NOMO-1 (cell line): ENCODE measurements around the gene GABBR2.

ENCODE experiments used
- DNase-seq, 2 experiments: peaks; one replicate each; lab custom pipeline; 2025; ENCODE audit not compliant: unreplicated experiment in 2 of 2; lab: John Stamatoyannopoulos, UW

GABBR2 gene

DNA sequence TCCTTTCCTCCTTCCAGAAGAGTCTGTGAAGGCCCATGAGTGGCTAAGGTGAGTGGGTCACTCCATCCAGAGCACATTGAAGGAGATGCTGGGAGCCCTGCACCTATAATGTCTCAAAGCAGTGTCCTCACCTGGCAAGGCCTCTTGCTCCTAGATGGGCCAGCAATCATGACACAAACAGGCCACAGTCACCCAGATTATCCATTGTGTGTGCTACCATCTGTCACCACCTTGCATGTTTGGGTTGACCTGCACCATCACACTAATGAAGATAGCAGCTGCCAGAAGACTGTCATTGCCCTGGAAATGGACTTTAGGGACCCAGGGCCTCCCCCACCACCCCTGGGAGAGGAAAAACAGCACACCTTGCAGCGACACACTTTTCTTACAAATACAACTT is 69.6 kb downstream of the GABBR2 start:
- no peak for DNase-seq

GRCh38 chr9:98637381-98637780 is 71.4 kb downstream of the GABBR2 start:
- DNase-seq = no peak

- no peak for DNase-seq
Observed at GRCh38 chr9:98635374-98635773, 73.4 kb downstream of the GABBR2 start.

DNA sequence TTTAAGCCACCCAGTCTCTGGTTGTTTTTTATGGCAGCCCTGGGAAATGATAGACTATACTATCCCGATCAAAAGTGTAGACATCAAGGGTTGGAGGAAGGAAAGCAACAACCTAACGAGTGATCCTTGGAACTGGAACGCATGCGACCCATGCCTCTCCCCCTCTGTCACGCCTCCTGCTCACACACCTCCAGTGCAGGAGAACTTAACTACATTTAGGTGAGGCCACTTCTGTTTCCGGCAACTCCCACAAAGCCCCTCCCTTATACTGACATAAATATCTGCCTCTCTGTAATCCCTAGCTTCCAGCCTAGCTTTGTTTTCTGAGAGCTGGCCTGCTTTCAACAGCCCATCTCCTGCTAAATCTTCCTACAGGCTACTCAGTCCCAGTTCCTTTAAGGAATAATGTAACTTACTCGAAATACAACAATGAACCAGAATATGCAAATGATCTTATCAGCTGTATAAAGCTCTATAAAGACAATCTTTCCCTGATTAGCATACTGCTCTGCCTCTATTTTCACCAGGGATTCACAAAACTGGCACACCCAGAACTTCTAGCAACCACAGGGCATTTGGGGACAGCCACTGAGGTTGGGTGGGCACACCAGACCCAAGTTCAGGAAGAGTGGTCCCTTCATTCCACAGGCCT is 73.9 kb downstream of the GABBR2 start:
- DNase-seq = no peak

- DNase-seq = no peak
Observed at GRCh38 chr9:98632839-98633238, 75.9 kb downstream of the GABBR2 start.

DNA sequence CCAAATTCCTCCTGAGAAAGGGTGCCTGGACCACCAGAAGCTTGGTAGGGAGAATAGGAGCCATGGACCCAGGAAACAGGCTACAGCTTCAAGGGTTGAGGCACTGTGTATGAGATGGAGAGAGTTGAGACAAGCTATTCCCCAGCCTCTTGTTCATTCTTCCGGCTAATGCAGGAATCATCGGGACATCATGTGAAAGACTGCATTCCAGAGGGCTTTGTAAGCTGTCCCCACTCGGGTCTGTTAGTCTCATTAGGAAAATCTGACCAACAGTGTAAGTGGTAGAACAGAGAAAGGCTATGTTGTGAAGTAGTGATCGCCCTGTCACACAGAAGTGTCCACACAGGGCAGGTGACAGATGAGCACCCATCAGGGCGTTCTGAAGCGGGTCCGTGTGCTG is 81.4 kb downstream of the GABBR2 start:
- no peak for DNase-seq

DNA sequence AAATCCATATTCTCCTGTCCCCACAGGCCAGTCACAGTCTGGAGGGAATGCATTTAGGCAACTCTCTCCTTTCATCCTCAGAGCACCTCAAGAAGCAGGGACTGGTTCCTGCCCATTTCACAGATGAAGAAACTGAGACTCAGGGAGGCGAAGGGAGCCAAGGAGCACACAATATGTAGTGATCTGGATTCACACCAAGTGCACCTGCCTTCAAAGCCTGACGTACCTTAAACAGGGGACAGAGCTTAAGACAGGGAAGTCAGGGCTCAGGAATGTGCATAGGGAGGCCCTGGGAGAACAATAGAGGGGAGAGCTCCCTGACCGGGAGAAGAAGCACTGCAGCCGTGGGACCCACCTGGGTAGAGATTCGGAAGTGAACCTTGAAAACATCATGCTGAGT is 83.0 kb downstream of the GABBR2 start:
- DNase-seq = no peak

DNA sequence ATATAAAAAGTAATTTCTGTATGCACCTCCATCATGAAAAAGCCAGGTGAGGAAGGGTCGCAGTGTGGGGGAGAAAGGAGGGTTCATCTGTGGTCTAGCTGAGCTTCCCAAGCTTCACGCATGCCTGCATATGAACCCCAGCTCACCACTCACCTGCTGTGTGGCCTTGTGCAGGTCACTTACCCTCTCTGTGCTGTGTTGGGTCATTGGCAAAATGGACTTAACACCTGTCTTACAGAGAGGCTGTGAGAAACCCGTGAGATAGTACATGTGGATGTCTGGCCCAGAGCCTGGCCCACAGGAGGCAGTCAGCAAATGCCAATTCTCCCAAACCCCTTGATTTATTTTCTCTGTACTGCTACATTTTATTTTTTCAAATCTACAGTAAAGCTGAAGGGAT is 88.9 kb downstream of the GABBR2 start:
- DNase-seq = no peak

DNA sequence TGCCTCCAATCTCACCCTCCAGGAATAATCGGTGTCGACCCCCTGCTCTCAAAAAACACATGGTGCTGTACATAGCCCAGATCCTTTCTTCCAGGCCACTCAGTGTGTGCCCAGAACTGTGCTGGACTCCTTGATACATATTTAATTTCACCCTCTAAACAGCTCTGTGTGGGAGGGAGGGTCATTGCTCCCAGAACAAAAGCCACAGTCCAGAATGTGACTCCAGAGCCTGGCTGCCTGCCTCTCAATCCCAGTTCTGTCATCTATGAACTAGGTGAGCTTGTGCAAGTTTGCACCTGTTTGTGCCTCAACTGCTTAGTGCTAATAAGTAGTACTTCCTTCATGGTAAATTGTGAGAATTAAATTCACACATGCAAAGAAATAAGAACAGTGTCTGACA is 93.1 kb downstream of the GABBR2 start:
- DNase-seq = no peak

- DNase-seq = no peak
Observed at GRCh38 chr9:98614941-98615340, 93.8 kb downstream of the GABBR2 start.

- DNase-seq = no peak
Observed at GRCh38 chr9:98612061-98612752, 96.5 kb downstream of the GABBR2 start.

- no peak for DNase-seq
Observed at GRCh38 chr9:98611319-98611718, 97.4 kb downstream of the GABBR2 start.

DNA sequence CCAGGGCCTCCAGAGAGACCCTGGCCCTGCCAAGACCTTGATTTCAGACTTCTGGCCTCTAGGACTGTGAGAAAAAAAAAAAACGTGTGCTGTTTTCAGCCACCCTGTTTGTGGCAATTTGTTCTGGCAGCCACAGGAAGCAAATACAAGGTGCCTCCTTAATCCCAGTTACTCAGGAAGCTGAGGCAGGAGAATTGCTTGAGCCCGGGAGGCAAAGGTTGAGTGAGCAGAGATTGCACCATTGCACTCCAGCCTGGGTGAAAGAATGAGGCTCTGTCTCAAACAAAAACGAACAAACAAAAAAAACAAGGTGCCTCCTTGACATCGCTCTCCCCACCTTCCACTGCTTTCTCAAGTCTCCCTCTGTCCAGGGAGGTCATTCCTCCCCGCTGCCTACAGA is 98.0 kb downstream of the GABBR2 start:
- no peak for DNase-seq

DNA sequence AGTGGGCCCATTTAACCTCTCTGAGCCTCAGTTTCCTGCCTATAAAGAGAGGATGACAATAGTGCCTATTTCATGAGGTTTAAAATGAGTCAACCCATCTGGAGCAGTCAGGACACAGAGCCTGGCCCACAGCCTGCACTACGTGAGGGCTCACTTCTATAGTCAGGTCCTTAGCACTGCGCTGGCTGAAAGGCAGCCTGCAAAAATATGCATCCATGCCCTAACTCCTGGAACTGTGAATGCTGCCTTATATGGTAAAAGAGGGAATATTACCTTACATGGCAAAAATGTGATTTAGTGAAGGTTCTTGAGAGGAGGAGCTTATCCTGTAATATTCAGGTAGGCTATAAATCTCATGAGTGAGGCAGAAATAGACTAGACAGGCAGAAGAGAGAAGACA is 98.5 kb downstream of the GABBR2 start:
- DNase-seq = no peak

DNA sequence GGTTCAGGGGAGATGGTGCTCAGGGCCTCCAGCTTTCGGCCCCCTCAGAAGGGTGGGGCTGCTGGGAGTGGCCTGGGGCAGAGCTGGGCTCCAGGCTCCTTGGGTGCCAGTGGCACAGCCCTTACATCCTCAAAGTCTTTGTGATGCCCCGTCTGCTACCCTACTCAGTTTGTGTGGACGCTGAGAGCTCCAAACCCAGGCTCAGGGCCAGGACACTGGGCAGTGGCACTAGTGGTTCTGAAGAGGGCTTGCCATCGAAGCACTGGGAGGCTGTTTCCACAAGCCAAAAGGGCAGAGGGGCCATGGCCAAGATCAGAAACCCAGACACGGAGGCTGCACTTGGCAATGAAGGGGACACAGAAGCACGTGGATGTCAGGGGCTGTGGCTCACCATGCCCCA is 99.1 kb downstream of the GABBR2 start:
- no peak for DNase-seq

DNA sequence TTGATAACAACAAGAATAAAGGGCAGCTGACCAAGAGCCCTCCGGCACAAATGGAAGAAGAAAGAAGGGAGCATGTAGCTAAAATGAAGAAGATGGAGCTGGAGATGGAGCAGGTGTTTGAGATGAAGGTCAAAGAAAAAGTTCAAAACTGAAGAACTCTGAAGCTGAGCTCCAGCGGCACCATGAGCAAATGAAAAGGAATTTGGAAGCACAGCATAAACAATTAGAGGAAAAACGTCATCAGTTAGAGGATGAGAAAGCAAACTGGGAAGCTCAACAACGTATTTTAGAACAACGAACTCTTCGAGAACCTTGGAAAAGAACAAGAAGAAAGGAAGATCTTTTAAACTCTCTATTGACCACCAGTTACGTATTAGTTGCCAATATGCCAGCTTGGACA is 100.9 kb downstream of the GABBR2 start:
- no peak for DNase-seq

- no peak for DNase-seq
Observed at GRCh38 chr9:98607152-98607551, 101.6 kb downstream of the GABBR2 start.

DNA sequence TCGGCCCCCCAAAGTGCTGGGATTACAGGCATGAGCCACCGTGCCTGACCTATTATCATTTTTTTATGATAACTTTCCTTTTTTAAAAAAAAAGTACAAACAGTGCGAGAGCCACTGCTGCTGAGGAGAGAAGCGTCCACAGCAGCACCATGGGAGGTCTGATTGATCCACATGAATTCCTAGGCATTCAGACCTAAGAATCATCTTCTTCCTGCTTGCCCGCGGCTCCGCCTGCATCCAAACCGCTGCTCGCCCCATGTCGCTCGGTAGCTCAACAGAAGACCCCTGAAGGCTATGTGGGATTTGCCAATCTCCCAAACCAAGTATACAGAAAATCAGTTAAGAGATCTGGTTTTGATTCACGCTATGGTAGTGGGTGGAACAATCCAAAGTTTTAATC is 102.0 kb downstream of the GABBR2 start:
- no peak for DNase-seq

- no peak for DNase-seq
Observed at GRCh38 chr9:98605116-98605515, 103.6 kb downstream of the GABBR2 start.

DNA sequence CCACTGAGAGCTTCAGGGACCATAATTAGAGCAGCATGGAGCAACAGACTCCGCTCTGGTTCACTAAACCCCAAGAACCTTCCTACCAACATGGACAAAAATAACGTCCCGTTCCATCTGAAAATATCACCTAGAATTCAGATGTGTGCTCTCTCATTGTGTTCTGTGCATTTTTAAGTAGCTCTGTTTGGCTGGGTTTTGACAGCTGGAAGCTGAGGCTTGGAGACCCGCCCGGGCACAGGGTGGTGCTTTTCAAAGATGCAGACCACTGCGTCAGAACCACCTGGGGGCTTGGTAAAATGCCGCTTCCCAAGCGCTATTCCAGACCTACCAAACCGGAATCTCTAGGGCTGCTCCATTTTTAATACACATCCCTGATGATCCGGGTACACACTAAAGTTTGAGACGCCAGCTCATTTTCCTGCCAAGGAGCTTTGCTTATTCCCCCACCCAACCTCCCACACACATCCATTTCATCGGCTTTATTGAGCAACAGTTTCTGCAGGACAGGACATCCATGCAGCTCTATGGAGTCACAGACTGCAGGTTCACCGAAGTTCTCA is 104.8 kb downstream of the GABBR2 start:
- DNase-seq = no peak

DNA sequence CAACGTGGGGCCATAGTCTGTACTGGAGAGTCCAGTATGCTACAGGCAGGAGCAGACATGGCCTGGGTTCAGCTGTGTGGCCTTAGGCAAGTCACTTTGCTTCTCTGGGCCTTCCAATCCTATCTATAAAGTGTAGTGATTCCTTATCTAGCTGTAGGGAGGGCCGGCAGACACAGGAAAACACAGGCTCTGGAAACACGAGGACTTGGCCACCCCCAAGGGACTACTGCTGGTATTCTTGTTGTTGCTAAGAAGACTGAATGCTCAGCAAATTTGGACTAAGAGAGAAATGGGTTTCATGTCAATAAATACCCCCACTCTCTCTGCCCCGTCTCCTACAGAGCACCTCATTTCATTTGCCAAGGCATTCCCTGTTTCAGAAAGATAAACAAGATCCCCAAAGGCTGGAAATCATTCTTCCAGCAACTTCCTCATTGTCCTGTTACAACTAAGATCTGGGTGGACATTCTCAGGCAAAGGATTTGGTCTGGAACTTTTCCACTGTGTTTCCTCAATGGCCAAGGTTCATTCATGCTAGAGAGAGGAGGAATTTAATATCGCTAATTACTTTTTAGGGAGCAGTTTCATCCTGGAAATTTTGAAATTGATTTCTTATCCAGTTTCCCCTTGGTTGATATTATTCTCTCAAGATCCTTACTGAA is 105.8 kb downstream of the GABBR2 start:
- no peak for DNase-seq

GRCh38 chr9:98600631-98601030 is 108.1 kb downstream of the GABBR2 start:
- DNase-seq = no peak
